Lower leg skin (tissue), 4 donors: ENCODE data around the gene WHRN. TPM values are rescaled to one million over a fixed set of nuclear protein-coding genes. Genes with fewer than 3 reads are reported as not detected.

Source experiments
- DNase-seq, 2 donors: peaks; one replicate each; pipeline ENCODE4 v3.0.0-alpha.2; 2019; ENCODE audit warnings: low spot score in 2 of 2
- H3K4me3 ChIP-seq: fragments of 200-600 bp; sonication (generic); 2 replicates; pipeline ENCODE4 v1.5.1; 2017; ENCODE audit warnings: mild to moderate bottlenecking, low read depth; ENCODE audit not compliant: poor library complexity, severe bottlenecking
- POLR2A ChIP-seq, 2 donors: fragments of 450-650 bp; IDR thresholded peaks; one replicate each; pipeline ENCODE4 v1.6.1; 2016 to 2017; ENCODE audit warnings: antibody characterized with exemption in 2 of 2, mild to moderate bottlenecking in 1 of 2, moderate library complexity in 1 of 2
- WGBS, 2 donors: methylation state at CpG; one replicate each; pipeline ENCODE4 v1.1.5; 2018; 5-methylcytosine and 5-hydroxymethylcytosine counted together
- intact Hi-C: fragments of 100-400 bp; cut with DNase I; formaldehyde crosslinking; loops from one replicate; pipeline ENCODE4 v1.15.0; 2023; ENCODE audit warnings: low total_unique reads
- total RNA-seq, 4 donors: library from RNA; depleted of rRNA; stranded (reverse); fragments of >200 nt; gene quantifications; one replicate each; pipeline ENCODE4 v1.1.0, GENCODE V29; 2016
- TF ChIP-seq, protein P1 (sequence below), 3 donors: fragments of 450-650 bp; IDR thresholded peaks; one replicate each; pipeline ENCODE4 v1.5.1; 2016; ENCODE audit warnings: antibody characterized with exemption in 3 of 3, mild to moderate bottlenecking in 3 of 3, moderate library complexity in 2 of 3

Gene WHRN
- total RNA-seq, 4 donors from 2014 or later = 8.7 to 15.0 (median 10.5) TPM

- no peak for TF ChIP-seq POLR2A (IDR thresholded peaks at IDR 0.05)
- intact Hi-C loops = no loop called here
- no peak for DNase-seq
- H3K4me3 ChIP-seq = no peak overlapping the region
- WGBS, 2 donors = 93 to 94% methylated on average over 6 to 9 of the region's 9 CpGs
These were observed 147.4 kb downstream of the WHRN start for GRCh38 chr9:114357911-114358328.

DNA sequence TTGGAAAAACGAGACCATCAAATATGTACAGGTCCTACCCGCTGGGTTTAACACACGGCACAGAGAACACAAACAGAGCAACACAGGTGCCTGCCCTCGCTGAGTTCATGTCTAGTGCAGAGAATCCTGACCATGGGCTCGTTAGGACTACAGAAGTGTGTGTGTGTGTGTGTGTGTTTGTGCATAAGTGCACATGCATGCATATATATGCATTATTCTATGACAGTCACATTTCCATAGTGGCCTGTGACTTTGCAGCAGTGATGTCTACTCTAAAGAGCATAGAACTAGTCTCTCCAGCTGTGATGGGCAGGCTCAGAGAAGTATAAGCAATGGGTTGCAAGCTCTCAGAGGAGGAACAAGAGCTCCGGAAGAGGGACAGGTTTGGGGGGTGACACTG, 147.9 kb downstream of the WHRN start:
- TF ChIP-seq POLR2A (IDR thresholded peaks at IDR 0.05) = no peak
- TF ChIP-seq, protein P1, sequence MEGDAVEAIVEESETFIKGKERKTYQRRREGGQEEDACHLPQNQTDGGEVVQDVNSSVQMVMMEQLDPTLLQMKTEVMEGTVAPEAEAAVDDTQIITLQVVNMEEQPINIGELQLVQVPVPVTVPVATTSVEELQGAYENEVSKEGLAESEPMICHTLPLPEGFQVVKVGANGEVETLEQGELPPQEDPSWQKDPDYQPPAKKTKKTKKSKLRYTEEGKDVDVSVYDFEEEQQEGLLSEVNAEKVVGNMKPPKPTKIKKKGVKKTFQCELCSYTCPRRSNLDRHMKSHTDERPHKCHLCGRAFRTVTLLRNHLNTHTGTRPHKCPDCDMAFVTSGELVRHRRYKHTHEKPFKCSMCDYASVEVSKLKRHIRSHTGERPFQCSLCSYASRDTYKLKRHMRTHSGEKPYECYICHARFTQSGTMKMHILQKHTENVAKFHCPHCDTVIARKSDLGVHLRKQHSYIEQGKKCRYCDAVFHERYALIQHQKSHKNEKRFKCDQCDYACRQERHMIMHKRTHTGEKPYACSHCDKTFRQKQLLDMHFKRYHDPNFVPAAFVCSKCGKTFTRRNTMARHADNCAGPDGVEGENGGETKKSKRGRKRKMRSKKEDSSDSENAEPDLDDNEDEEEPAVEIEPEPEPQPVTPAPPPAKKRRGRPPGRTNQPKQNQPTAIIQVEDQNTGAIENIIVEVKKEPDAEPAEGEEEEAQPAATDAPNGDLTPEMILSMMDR (IDR thresholded peaks at IDR 0.05) = no peak
- 89 to 94% methylated on average over 6 of the region's 6 CpGs for WGBS, 2 donors
- no peak overlapping the region for H3K4me3 ChIP-seq
- no peak for DNase-seq
- intact Hi-C loops = no loop called here

GRCh38 chr9:114356792-114357191, 148.5 kb downstream of the WHRN start:
- WGBS, 2 donors = 75 to 86% methylated on average over 6 of the region's 6 CpGs
- intact Hi-C loops = no loop called here
- no peak overlapping the region for H3K4me3 ChIP-seq
- no peak for DNase-seq
- no peak for TF ChIP-seq POLR2A (IDR thresholded peaks at IDR 0.05)
- TF ChIP-seq, protein P1 (IDR thresholded peaks at IDR 0.05) = no peak

DNA sequence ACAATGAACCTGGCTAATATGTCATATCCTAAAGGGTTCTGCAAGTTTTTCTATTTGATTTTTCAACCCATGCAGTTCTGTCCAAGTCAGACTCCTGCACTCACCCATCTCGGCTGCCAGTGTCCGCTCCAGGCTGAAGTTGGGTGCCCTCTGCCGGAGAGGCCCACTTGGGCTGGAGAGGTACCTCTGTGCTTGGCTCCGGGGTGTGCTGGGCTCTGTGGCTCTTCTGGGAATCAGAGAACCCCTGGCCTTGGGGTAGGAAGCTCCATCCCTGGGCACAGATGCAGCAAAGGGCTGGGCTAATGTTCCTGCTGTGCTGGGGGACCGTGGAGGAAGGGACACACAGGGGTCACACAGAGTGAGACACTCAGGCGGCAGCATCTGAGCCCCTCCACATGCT, 149.5 kb downstream of the WHRN start:
- WGBS, 2 donors = 92 to 98% methylated on average over 6 of the region's 6 CpGs
- no peak for DNase-seq
- intact Hi-C loops = no loop called here
- H3K4me3 ChIP-seq = no peak overlapping the region
- no peak for TF ChIP-seq POLR2A (IDR thresholded peaks at IDR 0.05)
- TF ChIP-seq, protein P1 (IDR thresholded peaks at IDR 0.05) = no peak

Other genes with a start within 250 kb of the WHRN start
- not detected for gene ORM1, start 182.4 kb downstream of the WHRN start, total RNA-seq
- not detected for gene ORM2, start 175.6 kb downstream of the WHRN start, total RNA-seq
- gene AKNA, start 117.5 kb downstream of the WHRN start, total RNA-seq = 10 to 100 TPM in 1 of 4 donors, 1 to 10 TPM in 3; 6.4 to 13.2 (median 8.0) TPM
- 100 to 1,000 TPM; 152 to 214 (median 185) TPM for gene ATP6V1G1, start 82.3 kb upstream of the WHRN start, total RNA-seq
- gene TMEM268, start 105.8 kb upstream of the WHRN start, total RNA-seq = 1 to 10 TPM; 3.2 to 8.6 (median 4.0) TPM
- not detected for gene TEX53, start 152.3 kb upstream of the WHRN start, total RNA-seq
- not detected for gene TEX48, start 176.7 kb upstream of the WHRN start, total RNA-seq